Measurements from ENCODE around the gene RIPOR2. TPM values are rescaled to one million over a fixed set of nuclear protein-coding genes. Genes with fewer than 3 reads are reported as not detected.

RIPOR2 gene
- total RNA-seq, 1 donor from 2014 or later: 5.3 TPM

DNA sequence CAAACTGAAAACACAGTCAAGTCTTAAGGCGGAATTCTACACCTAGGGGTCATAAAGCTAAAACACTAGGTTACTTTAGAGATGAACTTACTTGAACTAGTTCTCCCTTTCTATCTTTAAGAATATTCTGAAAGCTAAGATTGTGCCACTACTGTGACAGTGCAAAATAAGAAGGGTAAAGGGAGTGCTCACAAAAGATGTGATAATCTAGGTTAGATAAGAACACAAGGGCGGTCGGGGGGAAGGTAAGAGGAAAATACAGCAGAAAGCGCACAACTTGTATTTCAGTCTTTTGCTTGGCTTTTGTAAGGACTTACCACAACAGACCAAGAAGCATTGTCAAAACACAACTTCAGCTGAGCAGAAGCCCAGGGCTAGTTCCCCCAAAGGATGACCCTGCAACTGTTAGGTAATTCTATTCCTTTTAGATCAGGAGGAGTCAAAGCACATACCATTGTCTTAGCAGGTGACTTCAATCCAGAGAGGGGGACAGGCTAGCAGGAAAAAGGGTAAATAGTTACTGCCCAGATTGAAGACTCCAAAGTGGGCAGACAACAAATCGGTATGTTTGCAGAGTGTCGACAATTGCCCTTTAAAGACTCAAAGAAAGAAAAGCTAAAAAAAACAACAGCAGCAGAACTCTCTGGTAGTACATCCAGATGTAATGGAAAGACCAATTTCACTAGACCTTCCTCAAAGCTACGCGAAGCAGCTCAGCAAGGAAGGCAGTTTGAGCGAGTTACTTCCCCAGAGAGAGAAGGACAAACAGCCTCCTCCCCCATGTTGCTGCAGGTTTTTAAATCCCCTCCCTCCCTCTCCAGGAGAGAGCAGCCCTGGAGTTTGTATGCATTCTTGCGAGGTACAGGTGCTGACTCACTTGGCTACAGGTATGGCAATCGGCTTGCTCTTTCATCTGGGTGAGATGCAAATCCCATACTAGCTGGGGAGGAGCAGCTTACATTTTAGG, 59.0 kb downstream of the RIPOR2 start:
- no peak for DNase-seq (ENCODE audit: low spot score)

GRCh38 chr6:24875534-24875901, 60.2 kb downstream of the RIPOR2 start:
- DNase-seq (ENCODE audit: low spot score): no peak

DNA sequence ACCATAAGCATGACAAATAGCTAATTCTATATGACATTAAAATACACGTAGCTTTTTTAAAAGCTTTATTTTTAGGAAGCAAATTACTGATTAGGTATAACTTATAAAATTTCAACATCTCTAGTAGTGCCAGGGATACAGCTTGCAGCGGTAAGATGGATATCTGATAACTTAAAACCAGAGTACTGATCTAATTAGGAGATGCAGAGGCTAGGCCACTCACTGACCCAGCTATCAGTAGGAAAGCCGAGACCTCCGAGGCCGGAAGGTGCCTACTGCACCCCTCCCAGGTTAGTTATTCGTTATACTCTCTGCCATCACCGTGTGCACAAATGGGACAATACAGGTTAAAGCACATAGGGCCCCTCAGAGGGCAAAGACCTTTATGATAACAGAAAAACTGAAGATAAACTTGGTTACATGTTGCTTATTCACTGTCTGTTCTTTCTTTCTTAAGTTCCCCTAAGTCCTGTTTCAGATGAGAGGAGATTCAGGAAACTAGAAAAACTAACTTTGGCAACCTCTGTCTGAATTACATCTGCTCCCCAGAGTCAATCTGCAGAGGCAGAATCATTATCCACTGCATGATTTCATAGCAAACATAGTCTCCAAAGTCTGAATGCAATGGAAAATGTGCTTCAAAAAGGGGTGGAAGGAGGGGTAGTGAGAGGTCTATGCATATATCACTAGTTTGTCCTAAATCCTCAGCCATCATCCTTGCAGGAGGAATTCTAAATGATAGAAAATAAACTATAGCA, 60.8 kb downstream of the RIPOR2 start:
- peak; percentile 95 for DNase-seq (ENCODE audit: low spot score)

DNA sequence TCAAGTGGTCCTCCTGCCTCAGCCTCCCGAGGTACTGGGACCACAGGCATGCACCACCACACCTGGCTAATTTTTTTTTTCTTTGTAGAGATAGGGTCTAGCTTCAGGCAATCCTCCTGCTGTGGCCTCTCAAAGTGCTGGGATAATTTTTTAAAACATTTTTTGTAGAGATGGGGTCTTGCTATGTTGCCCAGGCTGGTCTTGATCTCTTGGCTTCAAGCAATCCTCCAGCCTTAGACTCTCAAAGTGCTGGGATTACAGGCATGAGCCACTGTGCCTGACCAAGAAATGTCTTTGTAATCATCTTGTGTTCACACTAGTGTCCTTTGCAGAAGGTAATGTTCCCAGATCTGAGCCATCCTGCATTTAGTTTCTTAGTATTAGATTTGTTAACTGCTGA, 61.6 kb downstream of the RIPOR2 start:
- DNase-seq (ENCODE audit: low spot score): no peak

- peak; percentile 97 for DNase-seq (ENCODE audit: low spot score)
Observed at GRCh38 chr6:24872779-24873178, 63.0 kb downstream of the RIPOR2 start.

GRCh38 chr6:24868765-24869164, 67.0 kb downstream of the RIPOR2 start:
- no peak for DNase-seq (ENCODE audit: low spot score)

DNA sequence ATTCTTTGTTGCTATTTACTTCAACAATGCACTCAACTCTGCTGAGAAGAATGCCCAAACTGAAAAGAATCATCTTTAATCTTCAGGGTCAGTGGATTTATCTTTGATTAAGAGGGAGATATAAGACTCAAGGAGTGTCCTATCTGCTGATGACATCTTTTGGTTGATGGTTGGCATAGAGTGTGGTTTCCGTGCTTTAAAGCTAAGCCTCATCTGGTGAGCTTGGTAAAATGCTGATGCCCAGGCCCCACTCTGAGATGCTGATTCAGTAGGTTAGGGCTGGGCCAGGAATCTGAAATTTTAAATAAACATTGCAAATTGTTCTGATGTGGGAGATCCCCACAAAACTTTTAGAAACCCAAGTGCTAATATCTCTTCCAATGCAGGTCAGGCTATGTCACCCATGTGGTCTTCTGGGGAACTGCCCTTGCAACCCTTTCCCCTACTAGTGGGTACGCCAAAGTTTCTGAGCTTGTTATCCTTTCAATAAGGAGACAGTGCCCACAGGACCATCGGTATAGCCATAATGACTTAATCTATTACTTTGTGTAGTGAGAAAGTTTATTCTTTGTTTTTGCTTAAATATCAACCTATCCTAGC, 68.6 kb downstream of the RIPOR2 start:
- DNase-seq (ENCODE audit: low spot score): no peak

DNA sequence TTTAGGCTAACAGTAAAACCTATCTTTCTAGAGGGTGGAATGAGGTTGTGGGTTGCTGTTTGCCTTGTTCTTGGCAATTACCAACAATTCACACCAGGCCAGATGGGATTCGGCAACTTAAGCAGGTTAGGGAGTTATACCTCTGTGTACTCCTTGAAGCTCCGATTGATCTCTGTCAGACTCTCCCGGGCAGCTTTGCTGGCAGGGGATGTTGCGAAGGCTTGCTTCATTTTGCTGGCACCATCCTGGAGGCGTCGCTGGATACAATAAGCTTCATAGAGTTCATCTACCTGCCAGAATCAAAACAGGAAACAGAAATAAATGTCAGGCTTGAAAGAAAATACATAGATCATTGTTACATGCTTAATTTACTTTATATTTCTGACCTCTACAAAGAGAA, 70.6 kb downstream of the RIPOR2 start:
- DNase-seq (ENCODE audit: low spot score): no peak

DNA sequence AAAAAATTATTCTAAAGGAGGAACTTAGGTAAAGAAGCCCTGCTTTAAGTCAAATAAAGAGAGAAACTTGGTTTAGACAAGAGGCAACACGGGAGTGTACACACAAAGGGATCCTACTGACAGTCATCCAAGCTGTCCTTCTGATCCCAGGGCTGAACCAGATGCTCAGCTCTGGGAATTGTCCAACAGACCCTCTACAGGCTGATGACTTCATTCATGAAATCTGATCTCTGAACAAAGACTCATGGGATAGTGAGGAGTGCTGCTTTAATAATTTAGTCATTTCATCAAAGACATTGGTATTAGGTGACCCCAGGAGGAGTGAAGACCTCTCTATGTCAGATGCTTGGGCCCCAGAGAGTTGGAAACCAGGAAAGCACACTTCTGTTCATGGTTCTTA, 71.4 kb downstream of the RIPOR2 start:
- DNase-seq (ENCODE audit: low spot score): peak; percentile 69

DNA sequence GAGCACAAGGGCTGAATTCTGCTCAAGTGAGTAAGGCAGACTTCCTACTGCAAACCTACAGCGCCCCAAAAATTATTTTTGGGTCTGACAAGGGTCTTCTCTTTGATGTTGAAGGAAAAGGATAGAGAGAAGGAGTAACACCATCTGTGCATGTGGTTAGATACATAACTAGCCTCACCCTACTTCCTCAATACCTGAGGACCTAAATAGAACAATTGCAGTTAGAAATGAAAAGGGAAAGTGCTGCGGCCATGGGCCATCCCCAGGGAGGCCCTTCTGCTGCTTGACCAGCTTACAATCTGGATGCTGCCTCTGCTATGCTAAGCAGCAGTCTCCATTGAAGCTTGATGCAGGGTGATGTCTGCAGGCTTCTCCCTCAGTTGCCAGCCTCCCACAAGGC, 73.8 kb downstream of the RIPOR2 start:
- DNase-seq (ENCODE audit: low spot score): no peak

- DNase-seq (ENCODE audit: low spot score): no peak
Observed at GRCh38 chr6:24859608-24860200, 76.1 kb downstream of the RIPOR2 start.

DNA sequence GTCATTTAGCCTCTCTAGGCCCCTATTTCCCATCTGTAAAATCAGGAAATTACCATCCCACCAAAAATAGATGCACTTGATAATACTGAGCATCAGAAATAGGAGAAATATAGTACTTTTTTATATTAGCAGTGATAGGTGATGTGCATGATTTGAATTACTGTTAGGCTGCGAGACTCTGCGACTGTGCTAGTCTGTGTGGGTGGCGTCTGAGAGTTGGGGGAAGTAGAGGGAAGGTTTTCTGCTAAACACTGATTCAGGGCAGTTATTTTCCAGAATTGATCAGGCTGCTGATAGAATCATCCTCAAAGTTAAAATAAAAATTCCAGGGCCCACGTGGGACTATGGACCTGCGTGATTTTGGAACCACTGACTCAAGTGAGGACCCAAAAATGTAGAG, 76.6 kb downstream of the RIPOR2 start:
- no peak for DNase-seq (ENCODE audit: low spot score)

GRCh38 chr6:24858177-24858653, 77.5 kb downstream of the RIPOR2 start:
- no peak for DNase-seq (ENCODE audit: low spot score)

DNA sequence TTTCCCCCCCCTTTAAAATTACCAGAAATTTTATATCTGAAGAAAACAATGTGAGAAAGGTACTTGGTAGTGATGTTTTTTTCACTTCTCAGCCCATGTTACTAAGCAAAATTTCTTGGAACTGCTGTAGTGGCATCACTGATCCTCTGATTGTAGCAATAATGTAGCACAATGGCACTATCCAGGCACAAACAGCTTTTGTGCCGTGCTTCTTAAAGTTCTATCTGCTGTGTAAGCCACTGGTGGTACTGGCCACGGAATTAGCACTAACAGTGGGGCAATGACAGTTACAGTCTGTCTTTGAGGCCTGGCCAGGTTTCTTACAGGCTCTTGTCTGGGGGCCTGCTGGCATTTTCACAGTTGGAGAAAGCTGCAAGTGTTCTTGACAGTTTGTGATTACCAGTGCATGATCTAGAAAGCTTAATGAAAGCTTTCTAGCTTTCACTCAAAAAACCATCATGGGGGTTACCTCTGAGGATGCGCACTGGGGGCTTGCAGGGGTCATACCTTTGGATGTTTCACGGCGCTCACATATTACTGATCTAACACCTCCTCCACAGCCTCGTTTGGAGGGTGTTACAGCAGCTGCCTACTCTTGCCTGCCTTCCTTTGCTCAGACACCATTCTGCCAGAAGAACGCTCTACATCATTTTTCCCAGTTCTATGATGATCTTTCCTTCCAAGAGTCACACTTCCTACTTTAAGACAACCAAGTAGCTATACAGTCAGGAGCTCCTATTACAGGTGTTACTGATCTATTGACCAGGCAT, 78.7 kb downstream of the RIPOR2 start:
- no peak for DNase-seq (ENCODE audit: low spot score)

DNA sequence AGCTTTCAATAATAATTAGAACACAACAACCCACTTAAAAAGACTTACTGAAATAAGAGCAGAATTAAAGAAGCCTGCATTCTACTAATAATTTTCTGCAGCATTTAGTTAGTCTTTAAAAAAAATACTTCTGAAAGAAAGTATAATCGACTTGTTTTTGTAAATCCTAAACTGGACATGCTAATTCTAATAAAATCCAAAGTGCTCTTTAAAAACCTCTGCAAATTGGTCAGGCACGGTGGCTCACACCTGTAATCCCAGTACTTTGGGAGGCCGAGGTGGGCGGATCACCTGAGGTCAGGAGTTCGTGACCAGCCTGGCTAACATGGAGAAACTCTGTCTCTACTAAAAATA, 79.5 kb downstream of the RIPOR2 start:
- DNase-seq (ENCODE audit: low spot score): no peak

DNA sequence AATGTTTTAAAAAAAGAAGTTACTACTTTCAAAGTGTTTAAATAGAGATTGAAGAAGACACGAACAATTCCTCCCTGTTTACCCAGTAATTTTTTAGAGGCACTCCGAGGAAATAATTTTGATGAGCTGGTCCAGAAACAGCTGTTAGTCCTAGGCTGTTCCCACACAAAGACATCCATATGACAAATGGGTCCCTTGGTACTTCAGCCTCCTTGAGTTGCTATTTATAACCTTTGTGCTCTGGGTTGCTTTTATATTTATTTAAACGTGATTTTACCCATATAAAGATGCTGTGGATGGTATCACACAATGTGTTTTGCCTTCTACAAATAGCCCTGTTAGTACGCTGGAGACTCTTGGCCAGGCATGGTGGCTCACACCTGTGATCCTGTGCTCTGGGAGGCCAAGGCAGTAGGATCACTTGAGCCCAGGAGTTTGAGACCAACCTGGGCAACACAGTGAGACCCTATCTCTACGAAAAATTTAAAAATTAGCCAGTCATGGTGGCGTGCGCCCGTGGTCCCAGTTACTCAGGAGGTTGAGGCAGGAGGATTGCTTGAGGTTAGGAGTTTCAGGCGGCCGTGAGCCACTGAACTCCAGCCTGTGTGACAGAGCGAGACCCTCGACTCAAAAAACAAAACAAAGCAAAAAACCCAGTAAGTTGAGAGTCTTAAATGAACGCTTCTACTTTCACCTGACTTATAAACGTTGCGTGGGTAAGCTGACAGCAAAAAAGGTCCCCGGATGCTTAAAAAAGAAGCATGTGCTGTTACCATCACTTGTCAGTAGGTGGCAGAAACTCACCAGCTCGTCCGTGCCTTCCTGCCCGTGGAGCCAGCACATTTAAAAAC, 80.1 kb downstream of the RIPOR2 start:
- DNase-seq (ENCODE audit: low spot score): peak; percentile 72

GRCh38 chr6:24854077-24854666, 81.6 kb downstream of the RIPOR2 start:
- DNase-seq (ENCODE audit: low spot score): no peak

DNA sequence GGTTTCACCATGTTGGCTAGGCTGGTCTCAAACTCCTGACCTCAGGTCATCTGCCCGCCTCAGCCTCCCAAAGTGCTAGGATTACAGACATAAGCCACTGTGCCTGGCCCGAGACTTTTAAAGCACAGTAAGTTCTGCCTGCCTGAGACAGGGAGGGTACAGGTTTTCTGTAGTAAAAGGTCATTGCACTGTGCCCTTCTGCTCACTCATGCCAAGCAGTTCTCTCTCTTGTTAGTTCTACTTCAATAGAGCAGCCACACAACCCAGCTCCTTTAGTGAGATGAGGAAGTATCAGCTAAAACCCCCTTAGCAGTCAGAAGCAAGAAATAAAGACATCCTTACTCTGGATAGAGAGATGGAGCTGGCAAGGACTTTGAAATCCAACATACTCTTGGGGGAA, 84.7 kb downstream of the RIPOR2 start:
- no peak for DNase-seq (ENCODE audit: low spot score)

GRCh38 chr6:24849713-24850112, 86.0 kb downstream of the RIPOR2 start:
- DNase-seq (ENCODE audit: low spot score): no peak

DNA sequence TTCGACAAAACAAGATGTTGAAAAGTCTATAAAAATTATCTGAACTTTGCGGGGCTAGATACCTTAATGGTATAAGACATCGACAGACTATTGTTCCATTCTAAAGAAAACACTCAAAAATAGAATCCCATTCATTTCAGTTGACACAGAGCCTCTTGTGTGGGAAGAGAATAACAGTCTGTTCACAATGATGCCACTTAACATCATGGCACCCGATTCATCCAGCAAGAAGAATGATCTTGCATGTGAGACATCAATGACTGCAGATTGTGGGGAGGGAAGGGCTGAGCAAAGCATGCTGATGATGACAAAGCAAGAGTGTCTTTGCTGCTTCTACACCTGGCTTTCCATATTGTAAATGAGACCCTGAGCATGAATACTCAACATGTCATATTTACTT, 87.3 kb downstream of the RIPOR2 start:
- no peak for DNase-seq (ENCODE audit: low spot score)

Measured in umbilical cord (tissue), 2 donors.